Sigmoid colon (tissue), 7 donors: Measurements from ENCODE around the gene SLC25A39. TPM values are rescaled to one million over a fixed set of nuclear protein-coding genes. Genes with fewer than 3 reads are reported as not detected.

Source experiments
- DNase-seq: peaks from one replicate; pipeline ENCODE4 v3.0.0-alpha.2; 2019
- H3K27ac ChIP-seq, 4 donors: fragments of 200-600 bp; sonication (generic); one replicate each; pipeline ENCODE4 v1.5.1; 2016 to 2019; ENCODE audit warnings: mild to moderate bottlenecking in 1 of 4
- H3K27me3 ChIP-seq, 3 donors: fragments of 200-600 bp; sonication (generic); one replicate each; pipeline ENCODE4 v1.5.1; 2019; ENCODE audit warnings: mild to moderate bottlenecking in 1 of 3
- H3K36me3 ChIP-seq, 4 donors: fragments of 200-600 bp; sonication (generic); one replicate each; pipeline ENCODE4 v1.5.1; 2016 to 2019
- H3K4me1 ChIP-seq, 4 donors: fragments of 200-600 bp; sonication (generic); one replicate each; pipeline ENCODE4 v1.5.1; 2017 to 2019
- H3K4me3 ChIP-seq, 4 donors: fragments of 200-600 bp; sonication (generic); one replicate each; pipeline ENCODE4 v1.5.1; 2017 to 2019; ENCODE audit warnings: mild to moderate bottlenecking in 2 of 4, moderate library complexity in 1 of 4
- H3K9me3 ChIP-seq, 4 donors: fragments of 200-600 bp in 3 of 4; sonication (generic) in 3 of 4; one replicate each; pipeline versions ENCODE4 v1.5.1 to v1.6.1; 2013 to 2019
- EP300 ChIP-seq, 4 donors: sonication (generic); formaldehyde crosslinking; IDR thresholded peaks; one replicate each; pipeline ENCODE4 v1.6.1; 2017; ENCODE audit warnings: antibody characterized with exemption in 4 of 4
- POLR2A ChIP-seq, 2 donors: fragments of 450-650 bp; IDR thresholded peaks; one replicate each; pipeline ENCODE4 v1.6.1; 2016; ENCODE audit warnings: antibody characterized with exemption in 2 of 2, mild to moderate bottlenecking in 2 of 2, moderate library complexity in 2 of 2
- POLR2AphosphoS5 ChIP-seq, 4 donors: sonication (generic); formaldehyde crosslinking; IDR thresholded peaks; one replicate each; pipeline ENCODE4 v1.6.1; 2017; ENCODE audit warnings: antibody characterized with exemption in 4 of 4
- WGBS, 2 donors: extraction: QIAGEN DNeasy Blood & Tissue Kit; methylation state at CpG; one replicate each; pipeline ENCODE4 v1.1.7; 2013; 5-methylcytosine and 5-hydroxymethylcytosine counted together
- intact Hi-C: fragments of 100-400 bp; cut with DNase I; formaldehyde crosslinking; loops from one replicate; pipeline ENCODE4 v1.15.1; 2023
- polyA plus RNA-seq, 3 donors: library from polyadenylated mRNA; stranded (reverse); fragments of 200-250 nt; gene quantifications; one replicate each; pipeline ENCODE4 v1.2.3, GENCODE V29; 2013
- total RNA-seq, 4 donors: library from RNA; depleted of rRNA; stranded (reverse); fragments of >200 nt; gene quantifications; one replicate each; pipeline ENCODE4 v1.1.0, GENCODE V29; 2016
- TF ChIP-seq, protein P1 (sequence below), 4 experiments: fragments of 450-650 bp in 3 of 4; fragments of 200-600 bp in 1 of 4; IDR thresholded peaks; one replicate each; pipeline ENCODE4 v1.5.1; 2016 to 2019; ENCODE audit warnings: antibody characterized with exemption in 4 of 4, mild to moderate bottlenecking in 3 of 4, moderate library complexity in 2 of 4
- donor health status: healthy with polysubstance abuse.
- donor health status: Bipolar disorder and iron deficiency.
- donor health status: healthy.

Gene SLC25A39
- total and polyA plus RNA-seq, 7 donors, result 39.0 to 163 (median 51.8) TPM

DNA sequence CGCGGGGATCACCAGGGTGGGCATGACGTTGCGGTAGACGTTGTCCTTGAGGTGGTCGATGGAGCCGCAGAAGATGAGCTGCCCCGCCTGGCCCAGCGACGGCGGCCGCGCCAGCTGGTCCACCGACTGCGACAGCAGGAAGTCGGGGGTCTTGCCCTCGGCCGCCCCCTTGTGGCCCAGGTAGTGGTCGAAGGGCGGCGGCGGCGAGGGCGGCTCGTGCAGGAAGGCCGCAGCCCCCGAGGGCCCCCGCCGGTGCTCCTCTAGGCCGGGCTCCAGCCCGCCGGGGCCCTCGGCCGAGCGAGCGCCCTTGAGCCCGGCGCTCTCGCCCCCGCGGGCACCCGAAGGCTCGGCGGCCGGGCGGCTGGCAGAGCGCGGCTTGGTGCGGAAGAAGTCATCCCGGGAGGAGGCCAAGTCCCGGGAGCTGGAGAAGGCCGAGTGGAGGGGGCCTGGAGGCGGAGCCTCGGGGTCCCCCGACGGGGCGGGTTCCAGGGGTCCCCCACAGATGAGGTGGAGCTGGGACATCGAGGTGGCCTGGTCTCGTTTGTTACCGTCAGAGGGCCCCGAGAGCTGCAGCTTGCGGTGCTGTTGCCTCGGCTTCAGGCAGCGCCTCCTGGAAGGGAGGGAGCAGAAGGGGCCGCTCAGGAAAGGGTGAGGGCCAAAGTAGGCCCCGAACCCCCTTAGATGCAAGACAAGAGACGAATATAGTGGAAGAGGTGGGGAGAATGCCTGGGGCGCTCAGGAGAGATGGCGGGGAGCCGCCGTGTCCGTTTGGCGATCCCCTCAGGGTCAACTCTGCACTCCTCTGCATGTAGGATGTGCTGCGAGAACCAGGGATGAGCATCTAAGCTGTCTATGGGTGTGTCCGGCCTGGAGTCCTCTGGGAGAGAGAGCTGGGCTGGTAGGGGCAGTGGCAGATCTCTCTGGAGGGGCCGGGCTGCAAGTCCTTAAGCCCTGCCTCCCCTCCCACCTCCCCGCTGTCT is 30.2 kb upstream of the SLC25A39 start:
- TF ChIP-seq, protein P1, sequence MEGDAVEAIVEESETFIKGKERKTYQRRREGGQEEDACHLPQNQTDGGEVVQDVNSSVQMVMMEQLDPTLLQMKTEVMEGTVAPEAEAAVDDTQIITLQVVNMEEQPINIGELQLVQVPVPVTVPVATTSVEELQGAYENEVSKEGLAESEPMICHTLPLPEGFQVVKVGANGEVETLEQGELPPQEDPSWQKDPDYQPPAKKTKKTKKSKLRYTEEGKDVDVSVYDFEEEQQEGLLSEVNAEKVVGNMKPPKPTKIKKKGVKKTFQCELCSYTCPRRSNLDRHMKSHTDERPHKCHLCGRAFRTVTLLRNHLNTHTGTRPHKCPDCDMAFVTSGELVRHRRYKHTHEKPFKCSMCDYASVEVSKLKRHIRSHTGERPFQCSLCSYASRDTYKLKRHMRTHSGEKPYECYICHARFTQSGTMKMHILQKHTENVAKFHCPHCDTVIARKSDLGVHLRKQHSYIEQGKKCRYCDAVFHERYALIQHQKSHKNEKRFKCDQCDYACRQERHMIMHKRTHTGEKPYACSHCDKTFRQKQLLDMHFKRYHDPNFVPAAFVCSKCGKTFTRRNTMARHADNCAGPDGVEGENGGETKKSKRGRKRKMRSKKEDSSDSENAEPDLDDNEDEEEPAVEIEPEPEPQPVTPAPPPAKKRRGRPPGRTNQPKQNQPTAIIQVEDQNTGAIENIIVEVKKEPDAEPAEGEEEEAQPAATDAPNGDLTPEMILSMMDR (IDR thresholded peaks at IDR 0.05), result no peak
- TF ChIP-seq POLR2AphosphoS5 (IDR thresholded peaks at IDR 0.05) (no peak), POLR2A (IDR thresholded peaks at IDR 0.05) (no peak), EP300 (IDR thresholded peaks at IDR 0.05) (no peak)
- peak overlapping the region in 2 of 4 donors; percentile 37 to 52 for H3K4me3 ChIP-seq
- 36 to 44% methylated on average over 77 of the region's 77 CpGs for WGBS, 2 donors

GRCh38 chr17:44353672-44354331 is 29.2 kb upstream of the SLC25A39 start:
- H3K4me3 ChIP-seq, result peak overlapping the region in 3 of 4 donors; percentile 37 to 52 (median 50)
- no peak for DNase-seq
- H3K27me3 ChIP-seq, result no peaks in the 10 kb centered on the region
- H3K36me3 ChIP-seq, result peaks cover 0 to 43% (median 29%) of the 10 kb centered on the region in 4 donors
- 16 to 27% methylated on average over 98 of the region's 98 CpGs for WGBS, 2 donors
- intact Hi-C loops, result no loop called here
- H3K4me1 ChIP-seq, result peaks cover 0 to 7% (median 6%) of the 10 kb centered on the region in 4 donors
- peak overlapping the region in 3 of 4 donors; percentile 44 to 58 (median 53) for H3K27ac ChIP-seq
- TF ChIP-seq POLR2A (IDR thresholded peaks at IDR 0.05) (no peak), EP300 (IDR thresholded peaks at IDR 0.05) (no peak)
- TF ChIP-seq, protein P1 (IDR thresholded peaks at IDR 0.05), result no peak
- no peaks in the 10 kb centered on the region for H3K9me3 ChIP-seq

More for the DNA sequence above, 30.2 kb upstream of the SLC25A39 start:
- no peak for DNase-seq
- H3K36me3 ChIP-seq, result peaks cover 0 to 34% (median 26%) of the 10 kb centered on the region in 4 donors
- H3K27me3 ChIP-seq, result no peaks in the 10 kb centered on the region
- peaks cover 0 to 7% (median 6%) of the 10 kb centered on the region in 4 donors for H3K4me1 ChIP-seq
- H3K9me3 ChIP-seq, result no peaks in the 10 kb centered on the region
- intact Hi-C loops, result no loop called here
- H3K27ac ChIP-seq, result no peak overlapping the region

GRCh38 chr17:44352828-44353671 is 28.4 kb upstream of the SLC25A39 start:
- intact Hi-C loops, result no loop called here
- Histone ChIP-seq H3K27me3 (no peaks in the 10 kb centered on the region), H3K4me1 (peaks cover 0 to 7% (median 6%) of the 10 kb centered on the region in 4 donors), H3K27ac (peak overlapping the region in 3 of 4 donors; percentile 44 to 58 (median 53)), H3K36me3 (peaks cover 0 to 43% (median 29%) of the 10 kb centered on the region in 4 donors), H3K4me3 (peak overlapping the region in 3 of 4 donors; percentile 37 to 52 (median 50)), H3K9me3 (no peaks in the 10 kb centered on the region)
- 52 to 56% methylated on average over 22 of the region's 22 CpGs for WGBS, 2 donors
- DNase-seq, result no peak
- TF ChIP-seq POLR2AphosphoS5 (IDR thresholded peaks at IDR 0.05) (no peak), EP300 (IDR thresholded peaks at IDR 0.05) (no peak), POLR2A (IDR thresholded peaks at IDR 0.05) (no peak)
- TF ChIP-seq, protein P1 (IDR thresholded peaks at IDR 0.05), result no peak
